OCI-LY7 (cell line): ENCODE results near the gene CFTR.

Experiments
- CTCF ChIP-seq: fragments of 200-600 bp; sonication (generic); conservative IDR thresholded peaks from 2 replicates; pipeline ENCODE4 v1.5.1; 2014; ENCODE audit warnings: mild to moderate bottlenecking, antibody characterized with exemption, low read length, moderate library complexity, mixed read lengths
- EZH2phosphoT487 ChIP-seq: fragments of 200-600 bp; sonication (generic); IDR thresholded peaks from 2 replicates; pipeline ENCODE4 v1.6.1; 2018; ENCODE audit warnings: low read depth, borderline replicate concordance, mild to moderate bottlenecking, mixed run types, antibody characterized with exemption, low read length, moderate library complexity, mixed read lengths

- no peak for TF ChIP-seq CTCF
- no peak for TF ChIP-seq EZH2phosphoT487
These were observed 160.1 kb downstream of the CFTR start for GRCh38 chr7:117639966-117640365.
